HG03280 (cell line): ENCODE data around the gene ARFIP1.
A peak's percentile ranks its signal among the peaks of the same experiment; 100 is the strongest.
"Not testable (repeated sequence)": the region's sequence is repeated elsewhere in the genome, so short reads cannot be mapped to it uniquely, and the experiment has no call there.

Source experiments
- ATAC-seq: cut with Tn5 transposase; IDR thresholded peaks from one replicate; pipeline ENCODE4 v1.9.1; 2021; ENCODE audit warnings: mild to moderate bottlenecking, moderate library complexity; ENCODE audit not compliant: unreplicated experiment

ARFIP1 gene, protein sequence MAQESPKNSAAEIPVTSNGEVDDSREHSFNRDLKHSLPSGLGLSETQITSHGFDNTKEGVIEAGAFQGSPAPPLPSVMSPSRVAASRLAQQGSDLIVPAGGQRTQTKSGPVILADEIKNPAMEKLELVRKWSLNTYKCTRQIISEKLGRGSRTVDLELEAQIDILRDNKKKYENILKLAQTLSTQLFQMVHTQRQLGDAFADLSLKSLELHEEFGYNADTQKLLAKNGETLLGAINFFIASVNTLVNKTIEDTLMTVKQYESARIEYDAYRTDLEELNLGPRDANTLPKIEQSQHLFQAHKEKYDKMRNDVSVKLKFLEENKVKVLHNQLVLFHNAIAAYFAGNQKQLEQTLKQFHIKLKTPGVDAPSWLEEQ

DNA sequence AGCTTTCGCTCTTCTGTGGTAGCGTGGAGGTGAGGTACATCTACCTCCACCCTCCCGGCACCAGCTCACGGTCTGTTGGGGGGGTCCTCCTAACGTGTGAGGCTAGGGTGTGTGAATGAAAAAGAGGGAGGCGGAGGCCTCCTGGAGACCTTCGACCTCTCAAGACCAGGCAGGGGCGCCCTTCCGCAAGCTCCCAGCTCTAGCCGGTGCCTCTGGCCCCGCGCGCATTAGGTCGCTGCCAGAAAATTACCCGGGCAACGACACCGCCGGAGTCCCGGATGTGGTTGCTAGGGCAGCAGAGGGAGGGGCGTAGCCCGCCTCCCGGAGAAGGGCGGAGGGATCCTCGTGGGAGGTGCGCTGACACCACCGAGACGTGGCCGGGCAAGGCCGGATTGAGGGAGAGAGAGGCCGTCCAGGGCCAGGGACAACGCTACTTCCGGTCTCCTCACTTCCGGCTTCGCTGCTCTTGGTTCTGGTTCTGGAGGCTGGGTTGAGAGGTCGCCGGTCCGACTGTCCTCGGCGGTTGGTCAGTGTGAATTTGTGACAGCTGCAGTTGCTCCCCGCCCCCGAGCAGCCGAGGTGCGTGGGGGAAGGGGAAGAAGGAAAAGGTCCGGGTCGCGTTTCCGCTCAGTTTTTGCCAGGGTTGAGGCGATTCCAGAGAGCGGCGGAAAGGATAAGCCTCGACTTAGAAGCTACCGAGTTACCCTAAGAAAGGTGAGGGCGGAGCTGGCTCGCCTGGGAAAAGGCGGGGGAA lies at the start of gene ARFIP1, which contains the start of gene TIGD4:
Gene ARFIP1 (plus strand): TSS at position 442 of the 754 bp plus-strand sequence. CDS start 49,680 bp downstream, outside the sequence.
Gene TIGD4 (minus strand): TSS at position 218 of the 754 bp plus-strand sequence. CDS start 8,726 bp downstream, outside the sequence.
- peak; percentile 93 for ATAC-seq

DNA sequence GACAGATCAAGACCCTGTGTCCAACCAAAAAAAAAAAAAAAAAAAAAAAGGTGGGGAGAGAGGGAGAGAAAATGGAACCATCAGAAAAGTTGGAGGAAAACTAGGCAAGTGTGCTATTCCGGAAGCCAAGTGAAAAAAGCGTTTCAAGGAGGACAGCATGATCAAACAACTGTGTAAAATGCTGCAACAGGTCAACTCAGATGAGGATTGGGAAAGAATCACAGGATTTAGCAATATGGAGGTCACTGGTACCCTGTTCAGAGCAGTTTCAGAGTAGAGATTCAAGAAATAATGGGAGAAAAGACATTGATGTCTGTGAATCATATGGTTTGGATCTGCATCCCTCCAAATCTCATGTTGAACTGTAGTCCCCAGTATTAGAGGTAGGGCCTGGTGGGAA lies 47.8 kb upstream of the ARFIP1 start:
- ATAC-seq, result no peak

DNA sequence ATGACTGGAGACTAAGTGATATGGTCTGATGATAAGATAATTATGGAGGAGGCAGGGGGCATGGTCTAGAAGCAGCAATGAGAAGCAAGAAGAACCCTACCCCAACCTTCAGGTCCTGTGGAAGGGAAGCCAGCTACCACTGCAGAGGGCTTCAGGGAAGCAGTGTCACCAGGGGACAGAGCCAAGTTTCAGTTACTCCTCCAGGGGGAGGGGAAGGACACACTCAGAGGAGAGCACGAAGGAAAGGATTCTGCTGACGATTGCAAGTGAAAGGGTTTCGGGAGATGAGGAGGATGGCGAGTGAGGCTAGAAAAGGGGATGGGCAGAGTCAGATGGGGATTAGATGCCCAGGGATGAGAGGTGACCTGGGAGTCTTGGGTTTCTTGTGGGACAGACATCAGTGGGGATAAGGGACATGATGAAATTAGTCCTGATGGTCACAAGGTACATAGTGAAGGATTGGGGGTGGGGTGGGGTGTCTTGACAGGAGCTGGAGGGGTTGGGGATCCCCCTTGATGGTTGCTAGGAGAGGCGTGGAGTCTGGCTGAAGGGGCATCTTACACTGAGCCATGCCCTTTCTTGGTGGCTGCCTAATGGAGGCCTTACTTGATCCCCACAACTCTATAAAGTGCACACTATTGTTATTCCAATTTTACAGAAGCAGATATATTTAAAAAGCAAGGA lies 45.6 kb upstream of the ARFIP1 start:
- ATAC-seq, result no peak

DNA sequence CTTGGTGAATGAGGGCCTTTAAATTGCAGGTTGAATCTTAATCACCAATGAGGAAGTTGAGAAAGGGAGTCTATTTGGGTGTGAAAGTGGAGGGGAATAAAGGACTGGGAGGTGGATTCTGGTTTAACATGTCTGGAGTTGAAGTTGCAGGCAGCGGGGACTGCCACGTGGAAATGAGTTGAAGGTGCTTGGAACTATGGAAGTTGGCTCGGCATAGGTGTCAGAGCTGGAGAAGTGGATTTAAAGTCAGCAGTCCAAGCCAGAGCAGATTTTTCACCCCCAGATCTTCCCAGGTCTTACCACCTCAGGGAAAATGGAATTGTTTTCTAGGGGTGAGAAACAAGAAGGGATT lies 45.1 kb upstream of the ARFIP1 start:
- ATAC-seq, result no peak

DNA sequence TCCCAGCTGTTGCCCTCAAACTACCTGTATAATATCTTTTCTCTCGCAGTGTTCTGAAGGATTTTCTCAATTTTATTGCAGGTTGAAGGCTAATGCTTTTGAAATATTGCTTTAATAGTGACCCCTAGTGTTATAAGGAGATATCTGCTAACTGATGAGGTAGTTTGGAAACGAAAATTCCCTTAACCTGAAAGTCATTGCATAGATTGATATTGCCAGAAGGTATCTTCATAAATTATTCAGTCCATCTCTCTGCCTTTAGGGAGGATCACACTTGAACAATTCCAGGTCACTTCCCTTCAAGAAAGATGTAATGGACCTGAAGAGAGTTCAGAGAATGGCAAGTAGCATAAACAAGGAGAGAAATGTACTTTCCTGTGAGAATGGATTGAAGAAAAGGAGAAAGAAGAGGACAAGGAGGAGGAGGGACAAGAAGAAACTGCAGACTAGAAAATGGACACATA lies 44.3 kb upstream of the ARFIP1 start:
- no peak for ATAC-seq

DNA sequence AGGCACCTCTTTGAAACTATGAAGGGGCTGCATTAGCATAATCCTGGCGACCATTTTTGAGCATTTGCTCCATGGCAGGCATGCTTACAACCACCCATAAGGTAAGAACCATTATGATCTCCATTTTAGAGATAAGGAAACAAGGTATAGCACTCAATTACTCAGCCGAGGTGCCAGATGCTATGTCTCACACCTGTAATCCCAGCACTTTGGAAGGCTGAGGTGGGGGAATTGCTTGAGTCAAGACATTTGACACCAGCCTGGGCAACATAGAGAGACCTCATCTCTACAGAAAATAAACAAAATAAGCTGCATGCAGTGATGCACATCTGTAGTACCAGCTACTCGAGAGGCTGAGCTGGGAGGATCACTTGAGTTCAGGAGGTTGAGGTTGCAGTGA lies 43.8 kb upstream of the ARFIP1 start:
- ATAC-seq, result no peak

DNA sequence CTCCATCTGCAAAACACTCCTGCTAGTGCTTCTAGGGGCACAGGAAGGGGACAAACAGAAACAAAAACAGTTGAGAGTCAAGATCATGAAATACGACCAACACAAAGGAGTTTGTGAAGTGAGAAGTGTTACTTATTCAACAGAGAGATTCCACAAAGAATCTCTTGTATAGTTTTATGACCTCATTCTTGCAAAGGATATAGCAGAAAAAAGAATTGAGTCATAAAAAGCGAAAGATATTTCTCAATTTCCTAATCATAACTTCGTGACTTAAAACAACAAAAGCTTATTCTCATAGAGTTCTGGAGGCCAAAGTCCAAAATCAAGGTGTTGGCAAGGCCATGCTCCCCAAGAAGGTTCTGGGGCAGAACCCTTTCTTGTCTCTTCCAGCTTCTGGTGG lies 40.9 kb upstream of the ARFIP1 start:
- no peak for ATAC-seq

DNA sequence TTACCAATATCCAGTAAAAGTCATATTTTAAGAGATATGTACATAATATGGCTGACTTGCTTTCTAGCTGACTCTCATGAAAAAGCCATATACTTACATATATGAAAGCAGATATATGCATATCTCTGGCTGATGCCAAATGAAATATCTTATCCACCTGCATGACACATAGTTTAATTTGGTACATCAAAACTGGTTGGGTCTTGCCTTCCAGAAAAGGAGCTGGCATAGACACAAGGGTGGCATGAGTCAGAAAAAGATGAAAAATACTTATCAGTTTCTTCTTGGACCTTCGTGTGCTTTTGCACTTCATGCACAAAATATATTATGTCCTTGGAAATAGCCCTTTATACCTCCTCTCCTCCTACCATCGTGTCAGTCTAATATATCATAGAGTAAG lies 32.3 kb upstream of the ARFIP1 start:
- no peak for ATAC-seq

DNA sequence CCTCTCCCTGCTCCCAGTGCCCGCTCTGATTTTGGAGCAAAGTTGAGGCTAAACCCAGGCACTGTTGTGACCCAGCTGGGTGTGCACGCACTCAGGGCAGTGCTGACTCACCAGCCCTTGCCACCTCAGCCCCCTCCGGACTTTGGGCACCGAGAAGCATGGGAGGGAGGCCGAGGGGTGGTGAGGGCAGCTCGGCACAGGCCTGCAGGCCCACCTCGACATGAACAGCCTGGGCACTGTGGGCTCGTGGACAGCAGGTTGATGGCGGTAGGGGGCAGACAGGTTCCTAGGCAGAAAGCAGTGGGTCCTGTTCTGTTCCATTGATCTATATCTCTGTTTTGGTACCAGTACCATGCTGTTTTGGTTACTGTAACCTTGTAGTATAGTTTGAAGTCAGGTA lies 31.1 kb upstream of the ARFIP1 start:
- ATAC-seq, result no peak

DNA sequence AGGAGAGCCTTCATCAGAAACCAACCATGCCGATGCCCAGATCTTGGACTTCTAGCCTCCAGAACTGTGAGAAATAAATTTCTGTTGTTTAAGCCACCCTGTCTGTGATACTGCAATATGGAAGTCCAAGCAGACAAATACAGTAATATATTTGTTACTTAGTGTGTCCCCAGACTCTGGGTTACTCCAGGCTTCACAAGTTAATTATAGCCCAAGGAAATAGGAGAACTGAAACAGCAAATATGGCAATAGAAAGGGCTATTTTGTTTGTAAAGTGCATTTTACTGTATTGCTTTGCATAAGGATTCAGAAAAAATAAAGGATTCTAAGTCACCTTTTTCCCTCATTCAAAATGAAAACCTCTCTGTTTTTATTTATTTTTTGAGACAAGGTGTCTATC lies 16.0 kb upstream of the ARFIP1 start:
- ATAC-seq, result no peak

DNA sequence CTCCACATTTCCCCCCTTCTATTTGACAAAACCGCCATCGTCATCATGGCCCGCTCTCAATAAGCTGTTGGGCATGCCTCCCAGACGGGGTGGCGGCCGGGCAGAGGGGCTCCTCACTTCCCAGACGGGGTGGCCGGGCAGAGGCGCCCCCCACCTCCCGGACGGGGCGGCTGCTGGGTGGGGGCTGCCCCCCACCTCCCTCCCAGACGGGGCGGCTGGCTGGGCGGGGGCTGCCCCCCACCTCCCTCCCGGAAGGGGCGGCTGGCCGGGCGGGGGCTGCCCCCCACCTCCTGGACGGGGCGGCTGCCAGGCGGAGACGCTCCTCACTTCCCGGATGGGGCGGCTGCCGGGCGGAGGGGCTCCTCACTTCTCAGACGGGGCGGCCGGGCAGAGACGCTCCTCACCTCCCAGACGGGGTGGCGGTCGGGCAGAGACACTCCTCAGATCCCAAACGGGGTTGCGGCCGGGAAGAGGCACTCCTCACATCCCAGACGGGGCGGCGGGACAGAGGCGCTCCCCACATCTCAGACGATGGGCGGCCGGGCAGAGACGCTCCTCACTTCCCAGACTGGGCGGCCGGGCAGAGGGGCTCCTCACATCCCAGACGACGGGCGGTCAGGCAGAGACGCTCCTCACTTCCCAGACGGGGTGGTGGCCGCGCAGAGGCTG lies 14.6 kb upstream of the ARFIP1 start:
- not testable (repeated sequence) for ATAC-seq

DNA sequence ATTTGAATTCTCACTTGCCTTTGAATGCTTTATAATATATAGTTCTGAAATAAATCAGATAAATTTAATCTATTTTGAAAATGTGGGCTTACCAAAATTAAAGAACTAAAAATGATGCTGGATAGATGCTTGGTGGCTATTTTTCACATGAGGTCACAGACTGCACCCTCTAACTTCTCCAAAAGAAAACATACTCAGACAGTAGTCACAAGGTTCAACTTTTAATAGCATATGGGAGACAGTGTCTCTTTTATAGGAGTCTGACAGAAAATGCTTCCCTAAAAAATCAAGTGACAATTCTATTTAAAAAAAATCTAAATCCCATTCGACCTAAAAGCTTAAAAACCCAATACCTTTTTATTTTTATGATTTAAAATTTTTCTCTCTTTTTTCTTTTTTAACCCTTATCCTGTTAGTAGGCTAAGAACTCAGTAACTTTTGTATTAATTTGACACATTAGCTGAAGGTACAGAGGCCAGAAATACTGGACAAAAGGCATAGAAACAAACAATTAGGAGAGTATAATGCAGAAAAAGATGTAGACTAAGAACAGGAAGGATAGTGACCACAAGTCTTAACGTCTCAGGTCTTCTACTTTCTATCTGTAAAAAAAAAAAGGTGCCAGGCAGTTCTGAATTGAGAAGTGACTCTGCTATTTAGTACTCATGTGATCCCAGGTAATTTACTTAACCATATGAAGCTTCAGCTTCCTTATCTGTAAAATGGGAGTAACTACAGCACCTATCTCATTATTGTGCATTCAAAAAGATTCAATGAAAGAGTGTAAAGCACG lies 7.8 kb upstream of the ARFIP1 start:
- peak; percentile 95 for ATAC-seq

DNA sequence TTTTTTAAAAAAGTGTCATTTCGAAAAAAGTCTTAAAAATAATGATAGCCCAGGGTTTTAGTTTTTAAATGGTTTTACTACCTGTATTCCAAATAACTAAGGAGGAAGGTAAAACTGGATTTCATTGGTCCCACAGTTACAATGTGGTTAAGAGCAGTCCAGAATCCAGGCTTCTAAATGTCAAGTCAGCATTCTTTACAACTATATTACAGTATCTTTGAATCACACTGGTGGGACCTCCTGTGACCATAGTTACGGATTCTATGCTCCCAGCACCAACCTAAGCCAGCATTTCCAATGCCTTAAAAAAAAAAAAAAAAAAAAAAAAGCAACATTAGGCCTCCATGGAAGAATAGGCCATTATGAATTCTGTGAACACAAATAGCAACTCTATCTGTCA lies 6.4 kb upstream of the ARFIP1 start:
- ATAC-seq, result no peak

DNA sequence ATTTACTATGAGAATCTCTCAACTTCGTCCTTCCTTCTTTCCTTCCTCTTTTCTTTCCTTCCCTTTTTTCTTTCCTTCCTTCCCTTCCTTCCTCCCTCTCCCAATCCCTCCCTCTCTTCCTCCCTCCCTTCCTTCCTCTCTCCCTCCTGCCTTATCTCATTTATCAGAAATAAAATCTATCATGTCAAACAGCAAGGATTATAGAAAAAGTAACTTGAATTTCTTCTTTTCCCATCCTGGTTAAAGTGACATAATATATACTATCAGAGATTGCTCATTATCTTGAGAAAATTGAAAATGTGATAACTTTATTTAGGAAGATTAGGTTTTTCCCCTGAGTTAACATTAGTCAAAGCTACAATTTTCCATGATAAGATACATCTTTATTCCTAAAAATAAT lies 5.8 kb upstream of the ARFIP1 start:
- ATAC-seq, result no peak

DNA sequence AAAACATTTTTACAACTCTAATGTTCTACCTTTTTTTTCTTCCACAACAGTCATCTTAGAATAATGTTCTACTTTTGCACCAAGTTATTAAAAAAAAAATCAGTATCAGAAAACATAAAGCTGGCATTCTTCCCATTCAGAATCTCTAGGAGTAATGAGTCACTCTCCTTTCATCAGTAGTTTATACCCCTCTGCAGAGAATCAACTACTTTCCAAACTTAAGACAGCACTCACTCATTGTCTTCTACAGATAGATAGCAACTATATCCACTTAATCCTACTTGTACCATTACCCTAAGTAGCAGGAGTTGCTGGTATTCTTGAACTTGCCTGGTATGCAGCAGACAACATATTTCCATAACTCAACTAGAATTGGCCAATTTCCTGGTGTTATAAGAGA lies 3.4 kb upstream of the ARFIP1 start:
- no peak for ATAC-seq

DNA sequence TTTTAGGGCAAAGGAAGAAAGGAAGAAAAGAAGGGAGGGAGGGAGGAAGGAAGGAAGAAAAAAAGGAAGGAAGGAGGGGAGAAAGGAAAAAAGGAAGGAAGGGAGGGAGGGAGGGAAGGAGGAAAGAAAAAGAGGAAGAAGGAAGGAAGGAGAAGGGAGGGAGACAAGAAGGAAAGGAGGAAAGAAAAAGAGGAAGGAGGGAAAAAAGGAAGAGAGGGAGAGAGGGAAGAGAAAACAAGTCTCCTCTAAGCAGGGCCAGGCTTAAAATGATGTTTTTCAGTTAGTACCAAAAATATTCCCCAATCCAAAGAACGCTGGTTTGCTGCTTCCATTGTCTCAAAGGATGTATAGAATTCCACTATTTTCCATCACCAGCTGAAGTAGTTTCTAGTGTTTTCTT lies 2.3 kb upstream of the ARFIP1 start:
- ATAC-seq, result no peak

DNA sequence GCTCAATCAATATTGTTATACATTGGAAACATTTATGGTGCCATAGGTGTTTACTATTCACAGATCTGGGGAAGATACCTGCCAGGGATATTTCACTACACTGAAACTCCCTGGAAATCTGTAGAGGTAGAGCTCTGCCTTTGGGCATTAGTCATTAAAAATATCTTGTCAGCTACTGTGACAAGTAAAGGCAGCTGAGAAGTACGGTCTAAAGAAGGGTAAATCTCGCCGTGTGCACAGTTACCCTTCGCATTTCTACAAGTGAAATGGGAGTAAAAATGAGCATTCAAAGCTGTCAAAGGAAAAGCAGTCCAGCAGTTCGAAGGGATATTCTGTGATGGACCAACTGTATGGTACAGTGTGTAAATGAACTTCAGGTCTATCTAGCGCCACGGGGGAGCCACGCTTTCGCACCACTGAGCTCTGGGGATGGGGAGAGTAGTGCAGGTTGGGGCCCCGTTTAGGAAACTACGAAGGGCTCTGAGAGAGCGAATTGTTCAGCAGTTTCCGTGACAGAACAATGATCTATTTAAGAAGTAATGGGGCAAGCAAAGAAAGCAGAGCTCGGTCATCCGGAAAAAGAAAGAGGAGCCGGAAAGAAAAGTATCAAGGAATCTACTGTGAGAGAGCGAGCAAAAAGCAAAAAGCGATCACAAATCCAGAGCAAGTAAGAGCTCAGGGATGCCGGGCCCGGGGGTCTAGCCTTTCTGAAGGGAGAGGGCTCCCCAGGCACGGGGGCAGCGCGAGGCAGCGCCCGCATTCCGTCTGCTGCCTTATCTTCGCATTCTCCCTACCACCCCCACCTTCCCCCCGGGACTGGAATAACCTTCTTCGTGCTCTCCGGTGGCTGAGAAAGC lies 870 bp upstream of the ARFIP1 start:
- no peak for ATAC-seq

DNA sequence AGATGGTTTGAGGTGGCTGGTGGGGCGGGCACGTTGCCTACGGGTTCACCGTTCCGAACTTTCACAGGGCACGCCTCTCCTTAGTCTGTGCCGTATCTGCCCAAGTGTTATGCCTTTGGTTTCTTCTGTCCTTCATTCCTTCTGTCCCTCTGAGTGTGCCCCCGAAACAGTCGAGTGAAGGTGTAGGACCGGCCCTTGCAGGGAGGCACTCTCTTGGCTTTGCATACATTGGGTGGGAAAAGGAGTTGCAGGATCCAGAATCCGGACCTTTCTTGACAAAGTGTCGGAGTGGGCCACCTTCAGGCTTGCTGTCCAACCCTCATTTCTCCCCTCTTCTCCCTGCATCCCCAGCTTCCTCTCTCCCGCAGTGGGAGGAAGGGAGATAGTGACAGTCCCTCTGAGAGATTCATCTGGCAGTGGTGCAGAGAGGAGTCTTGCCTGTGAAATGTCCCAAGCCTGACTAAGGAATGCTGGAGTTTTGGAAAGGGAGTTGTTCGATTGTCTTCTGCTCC lies 569 bp downstream of the ARFIP1 start:
- ATAC-seq, result peak; percentile 22
